Activated CD4-positive, alpha-beta T cell treated with anti-CD3 and anti-CD28 coated beads, Interleukin-2, amount 50 U/mL, for 1 hour (primary cell): Measurements from ENCODE around the gene NAGA.
"Not testable (repeated sequence)": the region's sequence is repeated elsewhere in the genome, so short reads cannot be mapped to it uniquely, and the experiment has no call there.

Experiments
- DNase-seq: peaks from one replicate; pipeline ENCODE4 v3.0.0-alpha.2; 2020

The NAGA gene

GRCh38 chr22:42070517-42071422 is at the start of gene NAGA:
TSS of gene NAGA (minus strand) at chr22:42070812. CDS start at chr22:42070297, 515 bp downstream.
- peak; percentile 88 for DNase-seq

- DNase-seq, result no peak
These were observed 46.3 kb upstream of the NAGA start for GRCh38 chr22:42116848-42117424.

- not testable (repeated sequence) for DNase-seq
These were observed 44.8 kb upstream of the NAGA start for GRCh38 chr22:42115420-42115830.

- DNase-seq, result no peak
These were observed 44.1 kb upstream of the NAGA start for GRCh38 chr22:42114721-42115120.

- not testable (repeated sequence) for DNase-seq
These were observed 42.2 kb upstream of the NAGA start for GRCh38 chr22:42112793-42113192.

GRCh38 chr22:42111798-42112197 is 41.2 kb upstream of the NAGA start:
- no peak for DNase-seq

GRCh38 chr22:42108848-42109247 is 38.2 kb upstream of the NAGA start:
- DNase-seq, result no peak

- not testable (repeated sequence) for DNase-seq
These were observed 33.8 kb upstream of the NAGA start for GRCh38 chr22:42104332-42104860.

- DNase-seq, result no peak
These were observed 30.6 kb upstream of the NAGA start for GRCh38 chr22:42101199-42101598.

- DNase-seq, result no peak
These were observed 20.8 kb upstream of the NAGA start for GRCh38 chr22:42091455-42091782.

- DNase-seq, result peak; percentile 96
These were observed 20.2 kb upstream of the NAGA start, which contains the start of gene NDUFA6 for GRCh38 chr22:42090596-42091454. TSS of gene NDUFA6 (minus strand) at chr22:42090772. CDS start at chr22:42090744, 28 bp downstream.

GRCh38 chr22:42086051-42086450 is 15.4 kb upstream of the NAGA start:
- no peak for DNase-seq

GRCh38 chr22:42084874-42085273 is 14.3 kb upstream of the NAGA start:
- no peak for DNase-seq

- DNase-seq, result no peak
These were observed 12.5 kb upstream of the NAGA start for GRCh38 chr22:42083119-42083518.

- no peak for DNase-seq
These were observed 9.7 kb upstream of the NAGA start for GRCh38 chr22:42080287-42080686.

GRCh38 chr22:42079319-42080251 is 9.0 kb upstream of the NAGA start, which contains the start of gene SMDT1:
TSS of gene SMDT1 (plus strand) at chr22:42079700. CDS start at chr22:42079769, 69 bp downstream.
- peak; percentile 98 for DNase-seq

GRCh38 chr22:42078469-42079318 is 8.1 kb upstream of the NAGA start:
- DNase-seq, result peak; percentile 27

- DNase-seq, result no peak
These were observed 7.0 kb upstream of the NAGA start for GRCh38 chr22:42077486-42078125.

- no peak for DNase-seq
These were observed 6.3 kb upstream of the NAGA start for GRCh38 chr22:42076764-42077485.
